ENCODE results near the gene NRG2. TPM values are rescaled to one million over a fixed set of nuclear protein-coding genes. Genes with fewer than 3 reads are reported as not detected.

NRG2 gene
- total RNA-seq, 3 donors from 2014 or later: 5.9 to 16.5 (median 7.2) TPM

- Histone ChIP-seq H3K27me3 (no peaks in the 10 kb centered on the region), H3K4me3 (peak overlapping the region in 2 of 3 donors; percentile 4 to 69), H3K4me1 (peaks cover 0 to 4% of the 10 kb centered on the region in 2 donors), H3K27ac (no peak overlapping the region), H3K36me3 (no peaks in the 10 kb centered on the region), H3K9me3 (no peaks in the 10 kb centered on the region)
- no peak for DNase-seq (ENCODE audit: low spot score in 2 of 2)
- intact Hi-C loops (cut with DNase I; ENCODE audit: low total_unique reads): no loop called here
- no peak for TF ChIP-seq POLR2AphosphoS5 (IDR thresholded peaks at IDR 0.05)
- TF ChIP-seq POLR2A (IDR thresholded peaks at IDR 0.05): no peak
- no peak for TF ChIP-seq CTCF (IDR thresholded peaks at IDR 0.05)
Measured at GRCh38 chr5:139901251-139901575, 141.9 kb downstream of the NRG2 start.

- intact Hi-C loops (cut with DNase I; ENCODE audit: low total_unique reads): no loop called here
- Histone ChIP-seq H3K36me3 (no peaks in the 10 kb centered on the region), H3K9me3 (no peaks in the 10 kb centered on the region), H3K27ac (peak overlapping the region in 1 of 2 donors; percentile 10), H3K4me3 (peak overlapping the region in 2 of 3 donors; percentile 4 to 69), H3K27me3 (no peaks in the 10 kb centered on the region), H3K4me1 (peaks cover 0 to 4% of the 10 kb centered on the region in 2 donors)
- TF ChIP-seq POLR2A (IDR thresholded peaks at IDR 0.05) (no peak), POLR2AphosphoS5 (IDR thresholded peaks at IDR 0.05) (no peak), CTCF (IDR thresholded peaks at IDR 0.05) (no peak)
- no peak for DNase-seq (ENCODE audit: low spot score in 2 of 2)
Measured at GRCh38 chr5:139900546-139901250, 142.4 kb downstream of the NRG2 start.

DNA sequence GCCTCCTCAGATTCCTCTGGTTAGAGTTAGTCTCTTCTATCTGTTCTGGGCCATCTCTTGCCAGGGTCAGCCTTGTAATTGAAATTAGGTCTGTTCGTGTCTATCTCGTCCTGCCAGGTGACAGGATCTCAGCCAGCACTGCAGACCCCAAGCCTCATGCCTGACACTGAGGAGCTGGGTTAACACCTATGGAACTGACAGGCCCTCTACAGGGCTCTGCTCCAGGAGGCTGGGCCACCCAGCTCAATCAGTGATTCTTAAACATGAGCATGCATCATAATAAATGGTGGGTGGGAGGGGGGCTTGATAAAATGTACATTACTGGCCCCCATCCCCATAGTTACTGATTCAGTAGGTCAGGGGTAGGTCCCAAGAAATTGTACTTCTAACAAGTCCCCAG is 144.1 kb downstream of the NRG2 start:
- Histone ChIP-seq H3K27me3 (no peaks in the 10 kb centered on the region), H3K9me3 (no peaks in the 10 kb centered on the region), H3K36me3 (no peaks in the 10 kb centered on the region), H3K4me3 (no peak overlapping the region), H3K27ac (no peak overlapping the region), H3K4me1 (peaks cover 0 to 4% of the 10 kb centered on the region in 2 donors)
- intact Hi-C loops (cut with DNase I; ENCODE audit: low total_unique reads): no loop called here
- TF ChIP-seq POLR2A (IDR thresholded peaks at IDR 0.05): no peak
- no peak for TF ChIP-seq CTCF (IDR thresholded peaks at IDR 0.05)
- no peak for TF ChIP-seq POLR2AphosphoS5 (IDR thresholded peaks at IDR 0.05)
- no peak for DNase-seq (ENCODE audit: low spot score in 2 of 2)

DNA sequence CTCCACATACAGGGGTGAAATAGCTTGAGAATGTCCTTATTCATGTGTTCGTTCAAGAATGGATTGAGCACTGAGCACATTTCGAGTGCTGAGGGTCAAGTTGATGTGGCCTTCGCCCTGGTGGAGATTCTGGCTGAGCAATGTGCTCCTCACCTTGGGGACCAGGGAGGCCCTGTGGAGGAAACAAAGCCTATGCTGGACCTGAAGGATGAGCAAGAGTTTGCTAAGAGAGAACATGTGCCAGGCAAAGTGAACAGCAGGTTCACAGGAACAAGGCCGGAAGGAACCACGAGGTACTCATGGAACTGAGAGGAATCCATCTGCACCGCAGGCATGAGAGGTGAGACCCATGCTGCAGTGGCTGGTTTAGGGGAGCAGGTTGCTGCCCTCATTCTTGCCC is 145.1 kb downstream of the NRG2 start:
- Histone ChIP-seq H3K36me3 (no peaks in the 10 kb centered on the region), H3K4me1 (peaks cover 0 to 4% of the 10 kb centered on the region in 2 donors), H3K9me3 (no peaks in the 10 kb centered on the region), H3K4me3 (no peak overlapping the region), H3K27me3 (no peaks in the 10 kb centered on the region), H3K27ac (peak overlapping the region in 1 of 2 donors; percentile 6)
- no peak for DNase-seq (ENCODE audit: low spot score in 2 of 2)
- no peak for TF ChIP-seq POLR2A (IDR thresholded peaks at IDR 0.05)
- TF ChIP-seq POLR2AphosphoS5 (IDR thresholded peaks at IDR 0.05): no peak
- TF ChIP-seq CTCF (IDR thresholded peaks at IDR 0.05): no peak
- intact Hi-C loops (cut with DNase I; ENCODE audit: low total_unique reads): no loop called here

- Histone ChIP-seq H3K27ac (peak overlapping the region; percentile 34 to 56), H3K9me3 (no peaks in the 10 kb centered on the region), H3K4me3 (no peak overlapping the region), H3K36me3 (no peaks in the 10 kb centered on the region), H3K4me1 (peaks cover 0 to 4% of the 10 kb centered on the region in 2 donors), H3K27me3 (no peaks in the 10 kb centered on the region)
- TF ChIP-seq CTCF (IDR thresholded peaks at IDR 0.05) (no peak), POLR2AphosphoS5 (IDR thresholded peaks at IDR 0.05) (no peak), POLR2A (IDR thresholded peaks at IDR 0.05) (no peak)
- no peak for DNase-seq (ENCODE audit: low spot score in 2 of 2)
- intact Hi-C loops (cut with DNase I; ENCODE audit: low total_unique reads): no loop called here
Measured at GRCh38 chr5:139897342-139897741, 145.8 kb downstream of the NRG2 start.

Data from breast epithelium (tissue), 4 donors.